GM19238 (cell line): ENCODE results near the gene CALHM1.
"Not testable (repeated sequence)": the region's sequence is repeated elsewhere in the genome, so short reads cannot be mapped to it uniquely, and the experiment has no call there.

Source experiments
- DNase-seq: peaks from one replicate; pipeline ENCODE4 v3.0.0; 2011; ENCODE audit warnings: low spot score; ENCODE audit not compliant: insufficient read length

Gene CALHM1

GRCh38 chr10:103458720-103459119 lies at the start of gene CALHM1:
TSS of gene CALHM1 (minus strand) at chr10:103458900. CDS start at chr10:103458751, 149 bp downstream.
- DNase-seq: peak; percentile 69

GRCh38 chr10:103507235-103508191 lies 48.8 kb upstream of the CALHM1 start:
- no peak for DNase-seq

GRCh38 chr10:103506061-103506460 lies 47.4 kb upstream of the CALHM1 start:
- DNase-seq: no peak

- no peak for DNase-seq
Measured at GRCh38 chr10:103504181-103504783, 45.6 kb upstream of the CALHM1 start.

GRCh38 chr10:103503777-103504176 lies 45.1 kb upstream of the CALHM1 start:
- DNase-seq: not testable (repeated sequence)

- DNase-seq: no peak
Measured at GRCh38 chr10:103502849-103503660, 44.4 kb upstream of the CALHM1 start.

GRCh38 chr10:103501186-103501585 lies 42.5 kb upstream of the CALHM1 start:
- no peak for DNase-seq

GRCh38 chr10:103500481-103500880 lies 41.8 kb upstream of the CALHM1 start:
- no peak for DNase-seq

GRCh38 chr10:103499881-103500280 lies 41.2 kb upstream of the CALHM1 start:
- DNase-seq: no peak

- DNase-seq: no peak
Measured at GRCh38 chr10:103498936-103499638, 40.4 kb upstream of the CALHM1 start.

GRCh38 chr10:103497161-103497915 lies 38.6 kb upstream of the CALHM1 start:
- no peak for DNase-seq

- no peak for DNase-seq
Measured at GRCh38 chr10:103495321-103495720, 36.6 kb upstream of the CALHM1 start.

GRCh38 chr10:103493916-103494877 lies 35.5 kb upstream of the CALHM1 start:
- no peak for DNase-seq

- no peak for DNase-seq
Measured at GRCh38 chr10:103493362-103493915, 34.7 kb upstream of the CALHM1 start, which contains the start of gene NEURL1. TSS of gene NEURL1 (plus strand) at chr10:103493705. CDS start at chr10:103494388, 683 bp downstream.

GRCh38 chr10:103492655-103493261 lies 34.1 kb upstream of the CALHM1 start:
- DNase-seq: no peak

GRCh38 chr10:103491729-103492364 lies 33.1 kb upstream of the CALHM1 start:
- DNase-seq: no peak

- DNase-seq: no peak
Measured at GRCh38 chr10:103490986-103491314, 32.2 kb upstream of the CALHM1 start.

GRCh38 chr10:103487410-103487708 lies 28.7 kb upstream of the CALHM1 start:
- DNase-seq: no peak
